Activated CD4-positive, alpha-beta T cell treated with anti-CD3 and anti-CD28 coated beads for 4 hours (primary cell): ENCODE results near the gene TFDP3.

Experiments used
- DNase-seq, 2 donors: peaks; one replicate each; pipeline ENCODE4 v3.0.0-alpha.2; 2020

The TFDP3 gene

GRCh38 chrX:133218329-133218728 lies at the start of gene TFDP3:
Gene TFDP3 (minus strand): TSS chrX:133218354. CDS start chrX:133218259, 95 bp downstream.
- no peak for DNase-seq

- no peak for DNase-seq
Measured at GRCh38 chrX:133267621-133268020, 49.5 kb upstream of the TFDP3 start.

GRCh38 chrX:133265331-133265730 lies 47.2 kb upstream of the TFDP3 start:
- no peak for DNase-seq

- DNase-seq, result no peak
Measured at GRCh38 chrX:133258481-133258880, 40.3 kb upstream of the TFDP3 start.

- DNase-seq, result no peak
Measured at GRCh38 chrX:133254666-133255065, 36.5 kb upstream of the TFDP3 start.

GRCh38 chrX:133251204-133251603 lies 33.0 kb upstream of the TFDP3 start:
- no peak for DNase-seq

- no peak for DNase-seq
Measured at GRCh38 chrX:133250184-133251100, 32.3 kb upstream of the TFDP3 start.

GRCh38 chrX:133249266-133250058 lies 31.3 kb upstream of the TFDP3 start:
- DNase-seq, result no peak

- no peak for DNase-seq
Measured at GRCh38 chrX:133248177-133248576, 30.0 kb upstream of the TFDP3 start.

- DNase-seq, result no peak
Measured at GRCh38 chrX:133246921-133247320, 28.8 kb upstream of the TFDP3 start.

GRCh38 chrX:133235830-133236229 lies 17.7 kb upstream of the TFDP3 start:
- no peak for DNase-seq

GRCh38 chrX:133232331-133232730 lies 14.2 kb upstream of the TFDP3 start:
- no peak for DNase-seq

- no peak for DNase-seq
Measured at GRCh38 chrX:133229361-133229760, 11.2 kb upstream of the TFDP3 start.

GRCh38 chrX:133215747-133216146 lies 2.4 kb downstream of the TFDP3 start:
- no peak for DNase-seq

GRCh38 chrX:133215017-133215416 lies 3.1 kb downstream of the TFDP3 start:
- DNase-seq, result no peak

- no peak for DNase-seq
Measured at GRCh38 chrX:133214301-133214700, 3.9 kb downstream of the TFDP3 start.

- no peak for DNase-seq
Measured at GRCh38 chrX:133213117-133213516, 5.0 kb downstream of the TFDP3 start.

GRCh38 chrX:133207751-133208150 lies 10.4 kb downstream of the TFDP3 start:
- DNase-seq, result no peak

- DNase-seq, result no peak
Measured at GRCh38 chrX:133191739-133192039, 26.5 kb downstream of the TFDP3 start.

GRCh38 chrX:133190877-133191738 lies 27.0 kb downstream of the TFDP3 start:
- DNase-seq, result no peak

GRCh38 chrX:133189195-133189594 lies 29.0 kb downstream of the TFDP3 start:
- no peak for DNase-seq

- DNase-seq, result no peak
Measured at GRCh38 chrX:133188631-133189030, 29.5 kb downstream of the TFDP3 start.

GRCh38 chrX:133185938-133186337 lies 32.2 kb downstream of the TFDP3 start:
- DNase-seq, result no peak
